HL-60/S4 (cell line): ENCODE results near the gene ACTRT2.

Experiments
- in situ Hi-C: fragments of 300-500 bp; cut with MboI; formaldehyde crosslinking; loops from 2 replicates; pipeline ENCODE4 v1.14.3; 2022; ENCODE audit warnings: low sequenced_read_pairs

The ACTRT2 gene

GRCh38 chr1:3065797-3066196 is 44.5 kb downstream of the ACTRT2 start:
- in situ Hi-C loops = no loop called here

GRCh38 chr1:3066250-3066711 is 45.0 kb downstream of the ACTRT2 start:
- in situ Hi-C loops = no loop called here

- in situ Hi-C loops = no loop called here
Observed at GRCh38 chr1:3066826-3067225, 45.6 kb downstream of the ACTRT2 start.

GRCh38 chr1:3067301-3067670 is 46.0 kb downstream of the ACTRT2 start:
- in situ Hi-C loops = no loop called here

GRCh38 chr1:3067671-3068563 is 46.6 kb downstream of the ACTRT2 start:
- in situ Hi-C loops = no loop called here

GRCh38 chr1:3068564-3069431 is 47.5 kb downstream of the ACTRT2 start, which contains the start of gene PRDM16:
PRDM16 (plus strand) TSS chr1:3069203; CDS start chr1:3069260, 57 bp downstream.
- in situ Hi-C loops = no loop called here

- in situ Hi-C loops = no loop called here
Observed at GRCh38 chr1:3069491-3070308, 48.4 kb downstream of the ACTRT2 start.

GRCh38 chr1:3070309-3070643 is 49.0 kb downstream of the ACTRT2 start:
- in situ Hi-C loops = no loop called here

- in situ Hi-C loops = no loop called here
Observed at GRCh38 chr1:3070644-3071564, 49.6 kb downstream of the ACTRT2 start.

GRCh38 chr1:3071565-3072390 is 50.5 kb downstream of the ACTRT2 start:
- in situ Hi-C loops = no loop called here
